Stomach (tissue), 9 donors: ENCODE measurements around the gene HPS3. TPM values are rescaled to one million over a fixed set of nuclear protein-coding genes. Genes with fewer than 3 reads are reported as not detected.

Source experiments
- DNase-seq, 2 donors: peaks; one replicate each; pipeline versions ENCODE4 v3.0.0 to v3.0.0-alpha.2; 2013 to 2019
- H3K27ac ChIP-seq, 5 donors: fragments of 200-600 bp in 4 of 5; sonication (generic) in 4 of 5; one replicate each; pipeline ENCODE4 v1.5.1; 2013 to 2019; ENCODE audit warnings: mild to moderate bottlenecking in 1 of 5, moderate library complexity in 1 of 5
- H3K27me3 ChIP-seq, 3 donors: fragments of 200-600 bp; sonication (generic); one replicate each; pipeline ENCODE4 v1.5.1; 2017 to 2019; ENCODE audit warnings: mixed run types in 1 of 3
- H3K36me3 ChIP-seq, 4 donors: fragments of 200-600 bp; sonication (generic); 1 replicate in 3 of 4; 2 replicates in 1 of 4; pipeline ENCODE4 v1.5.1; 2016 to 2019
- H3K4me1 ChIP-seq, 4 donors: fragments of 200-600 bp; sonication (generic); one replicate each; pipeline ENCODE4 v1.5.1; 2016 to 2019
- H3K4me3 ChIP-seq, 4 donors: fragments of 200-600 bp; sonication (generic) in 3 of 4; one replicate each; pipeline ENCODE4 v1.5.1; 2016 to 2019; ENCODE audit warnings: mild to moderate bottlenecking in 1 of 4
- H3K9me3 ChIP-seq, 4 donors: fragments of 200-600 bp; sonication (generic); one replicate each; pipeline ENCODE4 v1.5.1; 2016 to 2019
- CTCF ChIP-seq, 7 experiments: fragments of 450-650 bp in 4 of 7; fragments of 200-600 bp in 3 of 7; sonication (generic) in 3 of 7; IDR thresholded peaks; one replicate each; pipeline ENCODE4 v1.5.1; 2016 to 2019; ENCODE audit warnings: antibody characterized with exemption in 7 of 7, control low read depth in 2 of 7, mild to moderate bottlenecking in 1 of 7
- EP300 ChIP-seq: sonication (generic); formaldehyde crosslinking; IDR thresholded peaks from one replicate; pipeline ENCODE4 v1.6.1; 2017; ENCODE audit warnings: antibody characterized with exemption
- POLR2A ChIP-seq, 4 donors: fragments of 450-650 bp; IDR thresholded peaks; one replicate each; pipeline ENCODE4 v1.6.1; 2016; ENCODE audit warnings: antibody characterized with exemption in 4 of 4, control low read depth in 2 of 4, mild to moderate bottlenecking in 1 of 4, moderate library complexity in 1 of 4
- POLR2AphosphoS5 ChIP-seq, 3 donors: sonication (generic); formaldehyde crosslinking; IDR thresholded peaks; one replicate each; pipeline ENCODE4 v1.6.1; 2016; ENCODE audit warnings: antibody characterized with exemption in 3 of 3
- WGBS, 5 donors: extraction: QIAGEN DNeasy Blood & Tissue Kit in 3 of 5; methylation state at CpG; one replicate each; pipeline versions ENCODE4 v1.1.5 to v1.1.7; 2013 to 2018; 5-methylcytosine and 5-hydroxymethylcytosine counted together
- intact Hi-C: fragments of 100-400 bp; cut with DNase I; formaldehyde crosslinking; loops from one replicate; pipeline ENCODE4 v1.15.1; 2023; ENCODE audit warnings: low total_unique reads
- polyA plus RNA-seq, 3 donors: library from polyadenylated mRNA; stranded (reverse); fragments of 200-250 nt; gene quantifications; one replicate each; pipeline ENCODE4 v1.2.3, GENCODE V29; 2013
- total RNA-seq, 5 donors: library from RNA; depleted of rRNA; stranded (reverse); fragments of >200 nt; gene quantifications; one replicate each; pipeline versions ENCODE4 v1.1.0 to v1.2.3, GENCODE V29; 2014 to 2016
- donor health status: healthy with polysubstance abuse.
- donor health status: Bipolar disorder and iron deficiency.
- donor health status: healthy.

HPS3 gene
- total and polyA plus RNA-seq, 8 donors, result 6.3 to 23.9 (median 12.1) TPM

- Histone ChIP-seq H3K4me3 (no peak overlapping the region), H3K36me3 (peaks cover 0 to 9% (median 2%) of the 10 kb centered on the region in 4 donors), H3K27me3 (no peaks in the 10 kb centered on the region), H3K9me3 (no peaks in the 10 kb centered on the region), H3K27ac (no peak overlapping the region), H3K4me1 (peaks cover 5 to 28% (median 22%) of the 10 kb centered on the region in 4 donors)
- no peak for TF ChIP-seq EP300
- TF ChIP-seq POLR2A (IDR thresholded peaks at IDR 0.05), result no peak
- no peak for TF ChIP-seq CTCF (IDR thresholded peaks at IDR 0.05)
- TF ChIP-seq POLR2AphosphoS5 (IDR thresholded peaks at IDR 0.05), result no peak
- intact Hi-C loops, result no loop called here
- no peak for DNase-seq
- WGBS, 5 donors, result 86 to 98% (median 95%) methylated on average over 1 of the region's 1 CpG
Observed at GRCh38 chr3:149081772-149082171, 47.7 kb upstream of the HPS3 start.

DNA sequence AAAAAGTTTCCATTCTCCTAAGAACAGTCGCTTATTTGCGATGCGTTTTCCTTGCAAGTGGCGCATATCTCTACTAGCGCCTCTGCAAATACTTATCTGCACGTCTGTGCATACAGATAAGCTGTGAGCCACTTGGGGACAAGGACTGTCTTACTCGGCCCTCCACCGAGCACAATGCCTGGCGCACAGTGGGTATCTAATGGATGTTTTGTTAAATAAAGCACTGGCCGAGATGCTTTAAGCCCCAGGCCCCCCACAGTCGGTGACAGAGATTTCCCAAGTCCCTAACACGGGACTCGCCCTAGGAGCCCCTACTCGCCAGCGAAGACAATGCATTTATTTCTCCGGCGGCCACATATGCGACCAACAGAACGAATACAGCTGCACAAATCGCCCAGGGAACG, 43.6 kb upstream of the HPS3 start:
- TF ChIP-seq POLR2A (IDR thresholded peaks at IDR 0.05) (no peak), CTCF (IDR thresholded peaks at IDR 0.05) (no peak), POLR2AphosphoS5 (IDR thresholded peaks at IDR 0.05) (no peak), EP300 (no peak)
- H3K27ac ChIP-seq, result peak overlapping the region; percentile 24 to 85 (median 75)

DNA sequence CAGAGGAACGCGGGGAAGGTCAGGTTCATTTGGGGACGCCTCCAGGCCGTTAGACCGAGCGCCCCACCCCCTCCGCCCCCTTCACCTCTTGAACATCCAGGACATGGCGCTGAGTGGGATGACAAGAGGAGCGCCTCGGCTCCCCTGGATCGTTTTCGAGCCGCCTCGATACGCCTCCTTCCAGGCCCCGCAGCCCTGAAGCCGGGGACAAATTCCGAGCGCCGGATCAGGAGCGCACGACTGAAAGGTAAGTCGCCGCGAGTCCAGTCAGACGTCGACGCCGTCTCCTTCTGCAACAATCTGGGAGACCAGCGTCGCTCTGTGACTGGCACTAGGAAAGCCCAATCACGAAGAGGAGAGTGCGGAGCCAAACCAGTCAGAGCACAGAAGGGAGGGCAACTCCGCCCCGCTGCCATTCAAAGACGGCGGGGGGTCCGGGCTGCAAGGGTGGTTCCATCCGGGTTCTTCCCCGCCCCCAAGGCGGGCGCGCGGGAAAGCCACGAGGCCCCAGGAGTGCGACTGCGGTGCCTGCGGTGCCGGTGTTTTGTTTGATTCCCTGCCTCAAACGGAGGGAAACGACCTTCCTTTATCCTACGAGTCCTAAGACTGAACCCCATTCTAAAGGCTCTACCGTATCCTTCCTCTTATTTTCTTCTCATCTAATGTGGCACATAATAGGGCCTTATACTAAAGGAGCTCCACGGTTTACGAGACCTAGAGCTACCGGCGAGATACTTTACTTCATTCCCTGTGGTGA, 43.0 kb upstream of the HPS3 start, which contains the start of gene HLTF:
HLTF (minus strand) TSS at position 302 of the 757 bp plus-strand sequence; CDS start at position 105, 197 bp downstream.
- TF ChIP-seq POLR2AphosphoS5 (IDR thresholded peaks at IDR 0.05), result peak; percentile 37 to 70 (median 61)
- TF ChIP-seq EP300, result no peak
- TF ChIP-seq CTCF (IDR thresholded peaks at IDR 0.05), result no peak
- TF ChIP-seq POLR2A (IDR thresholded peaks at IDR 0.05), result no peak
- Histone ChIP-seq H3K9me3 (no peaks in the 10 kb centered on the region), H3K36me3 (peaks cover 0 to 9% (median 2%) of the 10 kb centered on the region in 4 donors), H3K4me1 (peaks cover 5 to 32% (median 23%) of the 10 kb centered on the region in 4 donors), H3K4me3 (peak within 1 kb of the TSS; percentile 72 to 91 (median 85)), H3K27ac (peak within 1 kb of the TSS; percentile 24 to 85 (median 75)), H3K27me3 (no peaks in the 10 kb centered on the region)
- DNase-seq, result peak; percentile 94 to 98
- intact Hi-C loops, result no loop called here
- 8 to 11% (median 9%) methylated on average over 49 to 57 of the region's 57 CpGs for WGBS, 5 donors

More for the DNA sequence above, 43.6 kb upstream of the HPS3 start:
- Histone ChIP-seq H3K9me3 (no peaks in the 10 kb centered on the region), H3K36me3 (peaks cover 0 to 9% (median 2%) of the 10 kb centered on the region in 4 donors), H3K4me1 (peaks cover 5 to 32% (median 23%) of the 10 kb centered on the region in 4 donors), H3K27me3 (no peaks in the 10 kb centered on the region), H3K4me3 (peak overlapping the region; percentile 72 to 91 (median 85))
- DNase-seq, result peak in 1 of 2 donors; percentile 60
- 0 to 1% (median 0%) methylated on average over 17 to 21 of the region's 21 CpGs for WGBS, 5 donors
- intact Hi-C loops, result no loop called here

DNA sequence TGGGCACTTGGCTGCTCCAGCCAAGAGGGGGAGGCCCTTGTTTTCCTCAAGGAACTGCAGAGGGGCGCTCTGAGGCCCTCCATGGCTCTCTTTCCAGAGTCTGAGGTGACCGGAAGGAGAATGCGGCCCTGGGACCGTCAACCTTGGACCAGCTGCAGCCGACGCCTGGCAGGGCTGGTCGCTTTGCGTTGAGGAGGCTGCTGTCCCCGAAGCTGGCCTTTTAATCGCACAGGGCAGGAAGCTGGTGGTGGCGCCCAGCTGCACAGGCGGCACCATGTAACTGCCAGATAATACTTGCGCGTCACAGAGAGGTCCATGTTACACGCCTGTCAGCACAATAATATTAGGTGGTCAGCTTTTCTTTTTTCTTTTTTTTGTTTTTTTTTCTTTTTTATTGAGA, 42.2 kb upstream of the HPS3 start:
- H3K27me3 ChIP-seq, result no peaks in the 10 kb centered on the region
- no peaks in the 10 kb centered on the region for H3K9me3 ChIP-seq
- peaks cover 0 to 4% (median 2%) of the 10 kb centered on the region in 4 donors for H3K36me3 ChIP-seq
- H3K4me3 ChIP-seq, result no peak overlapping the region
- intact Hi-C loops, result no loop called here
- WGBS, 5 donors, result 97 to 99% (median 98%) methylated on average over 14 to 15 of the region's 15 CpGs
- peaks cover 5 to 32% (median 23%) of the 10 kb centered on the region in 4 donors for H3K4me1 ChIP-seq
- DNase-seq, result peak in 1 of 2 donors; percentile 8
- H3K27ac ChIP-seq, result no peak overlapping the region
- TF ChIP-seq EP300 (no peak), POLR2A (IDR thresholded peaks at IDR 0.05) (no peak), POLR2AphosphoS5 (IDR thresholded peaks at IDR 0.05) (no peak), CTCF (IDR thresholded peaks at IDR 0.05) (no peak)
